Ecto neural progenitor cell (in vitro differentiated cells): ENCODE data around the gene NWD2.
"Not testable (repeated sequence)": the region's sequence is repeated elsewhere in the genome, so short reads cannot be mapped to it uniquely, and the experiment has no call there.

Source experiments
- DNase-seq: peaks from one replicate; pipeline ENCODE4 v3.0.0-alpha.2; 2018; ENCODE audit warnings: low spot score

The NWD2 gene

DNA sequence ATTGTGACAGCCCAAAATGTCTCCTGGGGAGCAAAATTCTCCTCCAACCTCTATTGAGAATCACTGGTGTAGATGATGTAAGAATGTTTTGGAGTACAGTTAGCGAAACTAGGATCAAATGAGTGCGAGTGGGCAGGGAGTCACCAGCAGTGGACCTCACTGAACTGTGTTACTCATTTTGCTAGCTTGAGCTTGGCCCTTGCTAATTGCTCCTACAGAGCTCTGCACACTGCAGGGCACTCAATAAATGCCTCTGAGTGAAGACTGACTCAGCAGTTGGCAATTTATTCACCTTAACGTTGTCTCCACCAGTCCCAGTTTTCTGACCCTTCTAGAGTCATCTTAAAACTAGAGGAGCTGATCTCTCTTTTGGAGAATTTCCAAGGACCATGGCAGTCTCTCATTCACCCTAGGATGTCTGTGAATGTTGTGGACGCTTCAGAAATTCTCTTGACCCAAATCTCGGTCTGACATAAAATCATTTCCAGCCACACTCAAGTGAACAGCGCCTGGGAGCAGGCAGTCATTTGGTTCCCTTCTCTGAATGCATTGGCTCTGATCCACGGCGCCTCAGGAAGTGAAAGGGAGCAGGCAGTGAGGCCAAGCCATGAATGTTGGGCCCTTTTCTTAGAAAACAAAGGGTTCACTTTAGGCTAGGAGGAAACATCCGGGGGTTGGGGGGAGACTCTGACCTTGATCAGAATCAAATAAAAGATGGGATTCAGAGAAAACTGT lies 148.1 kb downstream of the NWD2 start:
- no peak for DNase-seq

DNA sequence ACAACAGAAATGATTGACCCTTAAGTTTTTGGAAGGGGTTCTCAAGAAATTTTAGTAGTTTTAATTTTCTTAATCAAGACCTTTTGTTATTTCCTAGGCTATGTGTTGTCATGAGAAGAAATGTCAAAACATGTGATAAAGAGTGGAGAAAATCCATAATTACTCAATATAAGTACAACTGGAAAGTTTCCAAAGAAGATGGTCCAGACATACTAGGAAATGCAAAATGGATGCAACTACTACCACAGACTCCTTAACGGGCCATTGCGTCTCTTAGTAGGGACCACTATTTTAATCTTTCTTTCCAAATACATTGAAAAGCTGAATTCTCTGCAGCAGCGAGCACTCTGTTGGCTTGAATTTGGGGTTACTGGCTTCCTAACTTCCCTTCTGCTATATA lies 148.8 kb downstream of the NWD2 start:
- no peak for DNase-seq

GRCh38 chr4:37393889-37394288 lies 149.3 kb downstream of the NWD2 start:
- no peak for DNase-seq

DNA sequence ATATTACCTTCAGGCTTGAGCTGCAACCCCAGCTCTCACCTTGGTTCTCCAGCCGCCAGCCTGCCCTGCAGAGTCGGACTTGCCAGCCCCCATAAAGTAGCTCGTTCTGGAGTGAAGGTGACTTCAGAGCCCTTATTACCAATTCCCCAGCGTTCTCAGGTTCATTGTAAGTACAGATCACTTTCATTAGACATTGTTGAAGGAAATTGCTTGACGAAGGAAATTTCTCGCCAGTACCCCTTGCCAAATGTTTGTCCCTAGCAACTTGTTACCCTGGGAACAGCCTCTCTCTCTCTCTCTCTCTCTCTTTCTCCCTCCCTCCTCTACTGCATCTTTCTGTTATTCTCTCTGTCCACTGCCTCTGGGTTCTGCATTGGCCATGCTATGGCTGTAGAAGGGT lies 153.0 kb downstream of the NWD2 start:
- no peak for DNase-seq

DNA sequence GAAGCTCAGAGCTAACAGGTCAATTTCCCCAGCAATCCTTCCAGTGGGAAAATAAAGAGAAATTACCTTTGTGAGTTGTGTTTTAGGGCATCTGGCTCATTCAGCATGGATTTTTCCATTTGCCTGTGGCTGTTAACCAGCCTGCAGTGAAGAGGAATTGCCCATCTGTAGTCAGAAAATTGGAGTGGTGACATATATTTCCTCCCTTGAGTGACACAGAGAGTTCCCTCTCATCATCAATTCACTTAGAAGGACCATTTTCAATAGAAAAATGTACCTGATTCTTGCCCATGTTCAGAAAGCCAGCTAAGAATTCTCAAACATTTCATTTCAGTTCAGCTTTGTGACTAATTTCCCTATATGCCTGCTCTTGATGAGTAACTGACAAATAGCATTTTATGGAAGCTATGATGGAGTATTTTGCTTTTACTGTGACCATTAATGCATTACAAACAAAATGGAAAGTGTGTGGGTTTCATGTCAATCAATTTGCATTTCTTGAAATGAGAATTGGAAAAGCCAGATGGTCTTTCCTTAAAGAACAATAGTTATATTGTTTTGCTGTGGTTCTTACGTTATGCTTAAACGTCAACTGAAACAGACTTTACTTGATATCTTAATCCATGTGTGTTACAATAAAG lies 155.8 kb downstream of the NWD2 start:
- no peak for DNase-seq

DNA sequence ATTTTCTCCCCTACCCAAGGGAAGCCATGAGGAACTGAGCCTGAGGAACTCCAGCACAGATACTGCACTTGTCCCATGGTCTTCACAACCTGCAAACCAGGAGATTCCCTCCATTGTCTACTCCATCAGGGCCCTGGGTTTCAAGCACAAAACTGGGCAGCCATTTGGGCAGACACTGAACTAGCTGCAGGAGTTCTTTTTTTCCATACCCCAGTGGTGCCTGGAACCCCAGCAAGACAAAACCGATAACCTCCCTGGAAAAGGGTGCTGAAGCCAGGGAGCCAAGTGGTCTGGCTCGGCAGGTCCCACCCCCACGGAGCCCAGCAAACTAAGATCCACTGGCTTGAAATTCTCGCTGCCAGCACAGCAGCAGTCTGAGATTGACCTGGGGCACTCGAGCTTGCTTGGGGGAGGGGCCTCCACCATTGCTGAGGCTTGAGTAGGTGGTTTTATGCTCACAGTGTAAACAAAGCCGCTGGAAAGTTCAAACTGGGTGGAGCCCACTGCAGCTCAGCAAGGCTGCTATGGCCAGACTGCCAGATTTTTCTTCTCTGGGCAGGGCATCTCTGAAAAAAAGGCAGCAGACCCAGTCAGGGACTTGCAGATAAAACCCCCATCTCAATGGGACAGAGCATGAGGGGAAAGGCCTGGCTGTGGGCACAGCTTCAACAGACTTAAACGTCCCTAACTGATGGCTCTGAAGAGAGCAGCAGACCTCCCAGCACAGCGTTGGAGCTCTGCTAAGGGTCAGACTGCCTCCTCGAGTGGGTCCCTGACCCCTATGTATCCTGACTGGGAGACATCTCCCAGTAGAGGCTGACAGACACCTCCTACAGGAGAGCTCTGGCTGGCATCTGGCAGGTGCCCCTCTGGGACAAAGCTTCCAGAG lies 163.6 kb downstream of the NWD2 start:
- not testable (repeated sequence) for DNase-seq

DNA sequence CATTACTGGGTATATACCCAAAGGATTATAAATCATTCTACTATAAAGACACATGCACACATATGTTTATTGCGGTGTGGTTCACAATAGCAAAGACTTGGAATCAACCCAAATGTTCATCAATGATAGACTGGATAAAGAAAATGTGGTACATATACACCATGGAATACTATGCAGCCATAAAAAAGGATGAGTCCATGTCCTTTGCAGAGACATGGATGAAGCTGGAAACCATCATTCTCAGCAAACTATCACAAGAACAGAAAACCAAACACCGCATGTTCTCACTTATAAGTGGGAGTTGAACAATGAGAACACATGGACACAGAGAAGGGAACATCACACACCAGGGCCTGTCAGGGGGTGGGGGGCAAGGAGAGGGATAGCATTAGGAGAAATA lies 169.1 kb downstream of the NWD2 start:
- DNase-seq: not testable (repeated sequence)

- no peak for DNase-seq
Observed at GRCh38 chr4:37415845-37416369, 171.4 kb downstream of the NWD2 start.

DNA sequence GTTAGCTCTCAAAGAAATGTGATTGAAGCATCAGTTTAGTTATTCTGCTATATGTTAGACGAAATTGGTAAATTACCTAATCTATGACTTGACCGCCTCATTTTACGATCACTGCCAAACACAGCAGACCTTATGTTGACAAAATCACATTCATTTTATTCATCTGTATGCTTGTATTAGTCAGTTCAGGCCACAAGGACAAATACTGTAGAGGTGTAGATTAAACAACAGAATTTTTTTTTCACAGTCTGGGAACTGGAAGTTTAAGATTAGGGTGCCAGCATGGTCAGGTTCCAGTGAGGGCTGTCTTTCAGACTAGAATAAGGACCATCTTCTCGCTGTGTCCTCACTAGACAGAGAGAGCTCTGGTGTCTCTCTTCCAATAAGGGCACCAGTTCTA lies 177.1 kb downstream of the NWD2 start:
- no peak for DNase-seq

- DNase-seq: no peak
Observed at GRCh38 chr4:37422102-37422501, 177.6 kb downstream of the NWD2 start.

GRCh38 chr4:37422638-37423037 lies 178.1 kb downstream of the NWD2 start:
- DNase-seq: no peak

DNA sequence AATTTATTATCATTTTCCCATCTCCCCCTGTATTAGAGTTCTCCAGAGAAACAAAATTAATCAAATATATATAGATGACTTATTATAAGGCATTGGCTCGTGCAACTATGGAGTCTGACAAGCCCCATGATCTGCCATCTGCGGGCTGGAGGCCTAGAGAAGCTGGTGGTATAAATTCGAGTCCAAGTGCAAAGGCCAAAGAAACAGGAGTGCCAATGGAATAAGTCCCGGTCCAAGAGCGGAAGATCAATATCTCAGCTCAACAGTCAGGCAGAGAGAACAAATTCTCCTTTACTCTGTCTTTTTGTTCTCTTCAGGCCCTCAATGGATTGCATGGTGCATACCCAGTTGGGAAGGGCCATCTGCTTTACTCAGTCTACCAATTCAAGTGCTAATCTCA lies 178.8 kb downstream of the NWD2 start:
- DNase-seq: no peak

GRCh38 chr4:37424753-37425152 lies 180.2 kb downstream of the NWD2 start:
- DNase-seq: no peak

DNA sequence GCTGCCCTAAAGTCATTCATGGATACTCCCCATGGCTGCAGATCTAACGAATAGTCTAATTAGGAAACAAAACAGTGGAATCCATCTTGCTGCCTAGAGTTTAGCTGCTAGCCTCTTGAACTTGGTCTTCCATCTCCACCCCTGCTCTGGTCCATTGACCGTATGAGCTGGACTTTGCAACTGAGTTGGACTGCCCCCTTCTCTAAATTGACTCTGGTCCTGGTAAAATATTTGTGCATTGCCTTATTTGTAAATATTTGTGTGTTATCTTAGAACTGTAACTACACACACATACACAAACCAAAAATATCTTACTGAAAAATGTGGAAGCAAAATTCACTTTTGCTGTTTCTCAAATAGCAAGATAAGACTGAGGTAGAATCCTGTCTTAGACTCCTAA lies 181.3 kb downstream of the NWD2 start:
- no peak for DNase-seq

DNA sequence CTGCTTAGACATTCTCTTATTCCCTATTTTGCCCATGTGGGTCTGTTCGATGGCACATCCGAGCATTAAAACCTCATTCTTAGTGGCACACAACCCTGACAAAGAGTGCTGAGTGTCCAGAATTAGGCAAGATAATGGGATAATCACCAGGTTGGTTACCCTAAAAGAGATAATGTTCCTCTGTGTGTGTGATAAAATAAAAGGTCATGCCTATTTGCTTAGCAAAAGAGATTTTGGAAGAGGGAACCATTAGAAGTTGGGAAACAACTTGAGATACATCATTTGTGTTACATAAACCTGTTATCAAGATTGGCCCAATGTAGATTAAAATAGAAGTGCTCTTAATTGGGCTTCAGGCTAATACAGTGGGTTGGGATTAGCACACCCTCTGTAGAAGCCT lies 182.7 kb downstream of the NWD2 start:
- DNase-seq: no peak

DNA sequence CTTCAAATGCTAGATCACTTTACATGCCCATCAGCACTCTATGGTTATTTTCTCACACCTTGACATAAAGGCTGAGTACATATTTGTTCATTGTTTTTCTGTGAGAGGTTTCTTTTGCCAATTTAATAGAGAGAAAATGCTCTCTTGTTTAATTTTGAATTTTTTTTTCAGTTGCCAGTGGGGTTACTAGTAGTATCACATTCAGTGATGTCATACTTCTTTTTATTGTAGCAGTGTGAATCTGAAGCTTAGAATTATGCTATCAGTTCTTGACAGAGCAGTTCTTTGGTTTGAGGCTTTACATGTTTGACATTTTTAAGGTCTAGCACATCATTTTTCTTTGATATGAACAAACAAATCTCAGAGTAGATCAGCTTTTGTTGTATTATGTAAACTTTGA lies 185.4 kb downstream of the NWD2 start:
- DNase-seq: no peak

- no peak for DNase-seq
Observed at GRCh38 chr4:37430718-37431416, 186.3 kb downstream of the NWD2 start.

DNA sequence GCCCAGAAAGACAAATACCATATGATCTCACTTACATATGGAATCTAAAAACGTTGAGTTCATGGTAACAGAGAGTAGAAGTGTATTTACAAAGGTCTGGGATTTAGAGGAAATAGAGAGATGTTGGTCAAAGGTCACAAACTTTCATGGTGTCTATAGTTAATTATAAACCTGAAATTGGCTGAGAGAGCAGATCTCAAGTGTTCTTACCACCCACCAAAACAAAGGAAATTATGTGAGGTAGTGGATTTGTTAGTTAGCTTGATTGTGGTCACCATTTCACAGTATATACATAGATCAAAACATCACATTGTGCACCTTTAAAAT lies 186.8 kb downstream of the NWD2 start:
- no peak for DNase-seq

DNA sequence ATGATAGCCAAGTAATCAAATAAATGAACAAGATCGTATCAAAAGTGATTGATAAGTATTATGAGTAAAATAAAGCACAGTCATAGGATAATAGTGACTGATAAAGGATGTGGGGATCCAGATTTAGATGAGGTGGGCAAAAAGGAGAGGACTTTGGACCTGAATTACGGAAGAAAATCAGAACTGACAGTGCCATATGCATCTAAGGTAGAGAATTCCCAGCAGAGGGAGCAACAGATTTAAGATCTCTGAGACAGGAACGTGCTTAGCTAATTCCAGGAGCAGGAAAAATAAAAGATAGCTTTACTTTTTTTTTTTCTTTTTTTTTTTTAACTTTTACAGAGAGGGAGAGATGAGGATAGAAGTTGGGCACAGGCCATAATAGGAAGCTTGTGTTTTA lies 189.9 kb downstream of the NWD2 start:
- DNase-seq: no peak

DNA sequence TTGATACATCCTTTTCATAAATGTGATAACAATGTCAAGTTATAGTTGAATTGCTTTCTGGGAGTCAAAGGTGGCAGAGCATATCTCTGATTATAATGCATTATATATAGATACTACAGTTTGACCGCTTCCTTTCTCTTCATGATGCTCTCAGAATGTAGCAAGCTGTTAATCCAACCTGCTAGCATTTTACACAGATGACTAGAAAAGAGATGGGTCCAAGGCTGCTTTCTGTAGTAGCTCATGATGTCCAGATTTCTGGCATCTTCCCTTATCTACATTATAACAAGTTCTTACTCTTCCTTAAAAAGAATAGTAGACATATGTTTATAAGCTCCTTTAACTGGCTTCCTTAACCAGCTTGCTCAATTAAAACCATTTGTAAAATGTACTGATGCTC lies 192.0 kb downstream of the NWD2 start:
- no peak for DNase-seq

- DNase-seq: no peak
Observed at GRCh38 chr4:37437163-37437562, 192.6 kb downstream of the NWD2 start.

DNA sequence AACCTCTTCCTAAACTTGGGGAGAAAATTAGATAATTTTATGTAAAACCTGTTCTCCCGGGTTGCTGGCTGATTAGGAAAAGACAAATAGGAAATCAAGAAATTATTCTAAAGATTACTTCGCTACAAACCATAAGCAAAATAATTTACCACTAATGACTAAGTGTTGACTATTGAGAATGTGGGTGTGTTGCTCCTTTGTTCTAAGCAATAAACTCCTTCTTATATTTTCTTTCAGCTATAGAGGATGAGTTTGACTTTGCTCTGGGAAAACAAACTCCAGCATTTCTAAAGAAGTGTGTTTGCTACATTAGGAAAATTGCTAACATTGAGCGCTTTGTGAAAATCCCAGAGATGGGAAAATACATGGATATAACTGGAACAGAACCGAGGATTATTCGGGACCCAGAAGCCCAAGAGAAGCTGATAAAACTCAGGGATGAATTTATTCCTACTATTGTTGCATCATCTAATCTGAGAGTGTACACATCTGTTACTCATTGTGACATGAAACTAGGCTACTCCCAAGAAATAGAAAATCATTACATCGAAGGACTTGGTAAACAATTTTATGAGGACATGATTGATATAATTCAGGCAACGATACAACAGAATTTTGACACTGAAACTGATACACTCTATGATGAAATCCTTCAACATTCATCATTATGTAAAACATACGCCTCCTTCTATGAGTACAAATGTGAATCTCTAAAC lies 194.2 kb downstream of the NWD2 start:
- DNase-seq: no peak
